ENCODE measurements around the gene LGR6.

DNA sequence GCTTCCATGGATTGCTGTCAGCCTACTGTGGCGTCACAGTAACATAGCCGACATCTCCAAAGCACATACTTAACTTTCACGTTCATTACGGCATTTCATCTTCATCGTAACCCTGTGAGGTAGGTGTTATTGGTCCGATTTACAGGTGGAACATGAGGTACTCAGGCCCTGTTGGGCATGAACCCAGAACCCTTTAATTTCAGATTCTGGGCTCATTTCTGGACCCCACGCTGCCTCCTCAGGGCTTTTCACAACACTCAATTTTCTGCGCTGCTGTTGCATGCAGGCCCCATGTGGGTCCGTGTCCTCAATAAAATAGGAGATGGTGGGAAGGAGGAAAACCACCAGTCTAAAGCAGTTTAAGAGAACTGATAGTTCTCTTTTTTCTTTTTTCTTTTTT is 108.6 kb downstream of the LGR6 start:
- no peak for TF ChIP-seq REST (IDR thresholded peaks at IDR 0.05; ENCODE audit: insufficient read depth in 1 of 2, low read depth in 2 of 2, low read length in 2 of 2)
- no peak for TF ChIP-seq TAF1 (IDR thresholded peaks at IDR 0.05; ENCODE audit: borderline replicate concordance, insufficient read depth, low read length)
- TF ChIP-seq POLR2AphosphoS5 (IDR thresholded peaks at IDR 0.05; ENCODE audit: low read depth, low read length): no peak
- no peak for TF ChIP-seq SIN3A (IDR thresholded peaks at IDR 0.05; ENCODE audit: borderline replicate concordance, insufficient read depth, low read length)
- no peak for TF ChIP-seq FOXP2 (optimal IDR thresholded peaks at IDR 0.05; ENCODE audit: borderline replicate concordance, extremely low read depth, extremely low read length, insufficient read depth)

Measured in PFSK-1 (cell line).